T-helper 1 cell treated with Interleukin-12 subunit alpha and Interleukin-12 subunit beta and Interleukin-4 antibody, amounts not matched to agents 30 μg/mL and 1 μg/mL, for 36 hours (primary cell): ENCODE measurements around the gene HPCAL1.

ENCODE experiments used
- H3K27ac Mint-ChIP-seq: one replicate; pipeline ENCODE4 v1.8.0; 2021; ENCODE audit warnings: mild to moderate bottlenecking, mixed read lengths
- H3K27me3 Mint-ChIP-seq: one replicate; pipeline ENCODE4 v1.8.0; 2021; ENCODE audit warnings: low read depth, mixed read lengths
- H3K36me3 Mint-ChIP-seq: one replicate; pipeline ENCODE4 v1.8.0; 2021; ENCODE audit warnings: low read depth, mixed read lengths
- H3K4me1 Mint-ChIP-seq: one replicate; pipeline ENCODE4 v1.8.0; 2021; ENCODE audit warnings: low read depth, mixed read lengths
- H3K4me3 Mint-ChIP-seq: one replicate; pipeline ENCODE4 v1.8.0; 2021; ENCODE audit warnings: mild to moderate bottlenecking, moderate library complexity, mixed read lengths
- H3K9me3 Mint-ChIP-seq: one replicate; pipeline ENCODE4 v1.8.0; 2021; ENCODE audit warnings: mixed read lengths

Gene HPCAL1

GRCh38 chr2:10385501-10385900 is 82.8 kb downstream of the HPCAL1 start:
- Mint-ChIP-seq H3K27ac (no peak overlapping the region), H3K4me3 (no peak overlapping the region), H3K9me3 (no peaks in the 10 kb centered on the region), H3K4me1 (peaks cover 41% of the 10 kb centered on the region), H3K36me3 (no peaks in the 10 kb centered on the region), H3K27me3 (no peaks in the 10 kb centered on the region)

- H3K4me1 Mint-ChIP-seq = peaks cover 37% of the 10 kb centered on the region
- no peak overlapping the region for H3K4me3 Mint-ChIP-seq
- no peaks in the 10 kb centered on the region for H3K9me3 Mint-ChIP-seq
- peak overlapping the region; percentile 0 for H3K27ac Mint-ChIP-seq
- no peaks in the 10 kb centered on the region for H3K27me3 Mint-ChIP-seq
- no peaks in the 10 kb centered on the region for H3K36me3 Mint-ChIP-seq
Measured at GRCh38 chr2:10385933-10386773, 83.4 kb downstream of the HPCAL1 start.

GRCh38 chr2:10387033-10387432 is 84.3 kb downstream of the HPCAL1 start:
- H3K4me1 Mint-ChIP-seq = peaks cover 29% of the 10 kb centered on the region
- no peak overlapping the region for H3K4me3 Mint-ChIP-seq
- H3K27ac Mint-ChIP-seq = no peak overlapping the region

GRCh38 chr2:10388954-10389560 is 86.4 kb downstream of the HPCAL1 start:
- no peaks in the 10 kb centered on the region for H3K27me3 Mint-ChIP-seq
- H3K9me3 Mint-ChIP-seq = no peaks in the 10 kb centered on the region
- H3K27ac Mint-ChIP-seq = no peak overlapping the region
- no peaks in the 10 kb centered on the region for H3K36me3 Mint-ChIP-seq
- H3K4me1 Mint-ChIP-seq = peaks cover 16% of the 10 kb centered on the region
- no peak overlapping the region for H3K4me3 Mint-ChIP-seq

More at GRCh38 chr2:10387033-10387432, 84.3 kb downstream of the HPCAL1 start:
- Mint-ChIP-seq H3K27me3 (no peaks in the 10 kb centered on the region), H3K36me3 (no peaks in the 10 kb centered on the region), H3K9me3 (no peaks in the 10 kb centered on the region)

GRCh38 chr2:10389573-10389972 is 86.9 kb downstream of the HPCAL1 start:
- Mint-ChIP-seq H3K9me3 (no peaks in the 10 kb centered on the region), H3K27ac (no peak overlapping the region), H3K4me1 (peaks cover 16% of the 10 kb centered on the region), H3K4me3 (no peak overlapping the region), H3K27me3 (no peaks in the 10 kb centered on the region), H3K36me3 (no peaks in the 10 kb centered on the region)

- peaks cover 16% of the 10 kb centered on the region for H3K4me1 Mint-ChIP-seq
- H3K27ac Mint-ChIP-seq = no peak overlapping the region
- no peak overlapping the region for H3K4me3 Mint-ChIP-seq
Measured at GRCh38 chr2:10390369-10390801, 87.7 kb downstream of the HPCAL1 start.

GRCh38 chr2:10392100-10392499 is 89.4 kb downstream of the HPCAL1 start:
- peaks cover 10% of the 10 kb centered on the region for H3K4me1 Mint-ChIP-seq
- no peak overlapping the region for H3K27ac Mint-ChIP-seq
- no peaks in the 10 kb centered on the region for H3K9me3 Mint-ChIP-seq

More at GRCh38 chr2:10390369-10390801, 87.7 kb downstream of the HPCAL1 start:
- no peaks in the 10 kb centered on the region for H3K36me3 Mint-ChIP-seq
- no peaks in the 10 kb centered on the region for H3K27me3 Mint-ChIP-seq
- H3K9me3 Mint-ChIP-seq = no peaks in the 10 kb centered on the region

GRCh38 chr2:10392548-10392947 is 89.8 kb downstream of the HPCAL1 start:
- Mint-ChIP-seq H3K36me3 (no peaks in the 10 kb centered on the region), H3K4me3 (no peak overlapping the region), H3K27ac (no peak overlapping the region), H3K27me3 (no peaks in the 10 kb centered on the region), H3K9me3 (no peaks in the 10 kb centered on the region), H3K4me1 (peaks cover 9% of the 10 kb centered on the region)

More at GRCh38 chr2:10392100-10392499, 89.4 kb downstream of the HPCAL1 start:
- no peaks in the 10 kb centered on the region for H3K27me3 Mint-ChIP-seq
- H3K36me3 Mint-ChIP-seq = no peaks in the 10 kb centered on the region
- no peak overlapping the region for H3K4me3 Mint-ChIP-seq

- H3K27ac Mint-ChIP-seq = no peak overlapping the region
- H3K4me3 Mint-ChIP-seq = no peak overlapping the region
- H3K36me3 Mint-ChIP-seq = no peaks in the 10 kb centered on the region
- H3K4me1 Mint-ChIP-seq = peaks cover 11% of the 10 kb centered on the region
- H3K9me3 Mint-ChIP-seq = no peaks in the 10 kb centered on the region
- H3K27me3 Mint-ChIP-seq = no peaks in the 10 kb centered on the region
Measured at GRCh38 chr2:10392951-10393639, 90.4 kb downstream of the HPCAL1 start.

- Mint-ChIP-seq H3K4me1 (peaks cover 9% of the 10 kb centered on the region), H3K27me3 (no peaks in the 10 kb centered on the region), H3K27ac (no peak overlapping the region)
Measured at GRCh38 chr2:10393640-10393982, 90.9 kb downstream of the HPCAL1 start.

GRCh38 chr2:10395893-10396292 is 93.2 kb downstream of the HPCAL1 start:
- H3K9me3 Mint-ChIP-seq = no peaks in the 10 kb centered on the region
- peaks cover 12% of the 10 kb centered on the region for H3K4me1 Mint-ChIP-seq
- H3K36me3 Mint-ChIP-seq = peaks cover 11% of the 10 kb centered on the region
- no peak overlapping the region for H3K4me3 Mint-ChIP-seq
- H3K27me3 Mint-ChIP-seq = no peaks in the 10 kb centered on the region
- H3K27ac Mint-ChIP-seq = no peak overlapping the region

More at GRCh38 chr2:10393640-10393982, 90.9 kb downstream of the HPCAL1 start:
- peaks cover under 1% of the 10 kb centered on the region for H3K36me3 Mint-ChIP-seq
- H3K9me3 Mint-ChIP-seq = no peaks in the 10 kb centered on the region
- H3K4me3 Mint-ChIP-seq = no peak overlapping the region

GRCh38 chr2:10396464-10396863 is 93.8 kb downstream of the HPCAL1 start:
- peaks cover 17% of the 10 kb centered on the region for H3K4me1 Mint-ChIP-seq

GRCh38 chr2:10397297-10397875 is 94.7 kb downstream of the HPCAL1 start:
- Mint-ChIP-seq H3K36me3 (peaks cover 14% of the 10 kb centered on the region), H3K4me1 (peaks cover 20% of the 10 kb centered on the region), H3K27ac (no peak overlapping the region)

More at GRCh38 chr2:10396464-10396863, 93.8 kb downstream of the HPCAL1 start:
- Mint-ChIP-seq H3K36me3 (peaks cover 14% of the 10 kb centered on the region), H3K27ac (no peak overlapping the region), H3K4me3 (no peak overlapping the region), H3K27me3 (no peaks in the 10 kb centered on the region), H3K9me3 (no peaks in the 10 kb centered on the region)

GRCh38 chr2:10397878-10398277 is 95.2 kb downstream of the HPCAL1 start:
- Mint-ChIP-seq H3K4me1 (peaks cover 20% of the 10 kb centered on the region), H3K9me3 (no peaks in the 10 kb centered on the region), H3K27me3 (no peaks in the 10 kb centered on the region), H3K4me3 (no peak overlapping the region), H3K36me3 (peaks cover 14% of the 10 kb centered on the region), H3K27ac (no peak overlapping the region)

More at GRCh38 chr2:10397297-10397875, 94.7 kb downstream of the HPCAL1 start:
- H3K27me3 Mint-ChIP-seq = no peaks in the 10 kb centered on the region
- H3K9me3 Mint-ChIP-seq = no peaks in the 10 kb centered on the region
- H3K4me3 Mint-ChIP-seq = no peak overlapping the region
